Stimulated activated CD4-positive, alpha-beta T cell treated with anti-CD3 and anti-CD28 coated beads, Interleukin-15, amount 100 ng/mL, for 24 hours (primary cell): ENCODE measurements around the gene ZNF683.
"Not testable (repeated sequence)": the region's sequence is repeated elsewhere in the genome, so short reads cannot be mapped to it uniquely, and the experiment has no call there.

ENCODE experiments used
- DNase-seq: peaks from one replicate; pipeline ENCODE4 v3.0.0-alpha.2; 2020

ZNF683 gene

DNA sequence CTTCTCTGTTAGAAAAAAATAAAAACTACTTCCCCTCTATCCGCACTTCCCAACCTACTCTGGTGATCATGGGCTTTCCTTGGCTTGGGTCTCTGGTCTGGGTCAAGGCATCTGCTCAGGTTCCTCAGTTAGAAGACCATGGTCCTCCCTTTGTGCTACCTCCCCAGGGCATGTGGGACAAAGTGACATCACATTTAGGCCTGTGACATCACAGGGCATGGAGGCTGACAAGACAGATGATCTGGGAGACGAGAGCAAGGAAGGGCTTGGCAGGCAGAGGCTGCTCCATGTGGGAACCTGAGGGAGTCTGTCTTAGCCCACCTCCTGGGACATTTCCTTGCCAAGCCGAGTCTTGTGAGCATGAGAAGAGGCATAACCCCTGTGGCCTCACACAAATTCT lies at the start of gene ZNF683:
ZNF683 (minus strand) TSS at position 140 of the 400 bp plus-strand sequence. CDS start 4,179 bp downstream, outside the sequence.
- not testable (repeated sequence) for DNase-seq

DNA sequence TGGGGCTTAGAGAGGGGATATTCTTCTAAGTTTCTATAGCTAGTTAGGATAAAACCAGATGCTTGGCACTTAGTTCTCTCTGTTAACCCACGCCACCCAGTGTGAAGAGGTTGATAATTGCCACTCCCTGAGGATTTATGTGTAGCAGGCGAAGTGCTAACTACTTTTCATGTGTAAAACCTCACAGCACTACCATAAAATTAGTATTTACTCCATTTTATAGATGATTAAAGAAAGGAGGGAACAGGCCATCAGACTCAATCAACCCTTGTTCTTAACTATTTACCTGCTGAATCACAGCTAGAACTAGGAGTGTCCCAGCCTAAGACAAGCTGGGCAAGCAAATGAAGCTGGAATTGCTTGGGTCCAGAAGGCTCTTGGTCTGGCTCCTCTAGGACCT lies 46.9 kb upstream of the ZNF683 start:
- DNase-seq = no peak

DNA sequence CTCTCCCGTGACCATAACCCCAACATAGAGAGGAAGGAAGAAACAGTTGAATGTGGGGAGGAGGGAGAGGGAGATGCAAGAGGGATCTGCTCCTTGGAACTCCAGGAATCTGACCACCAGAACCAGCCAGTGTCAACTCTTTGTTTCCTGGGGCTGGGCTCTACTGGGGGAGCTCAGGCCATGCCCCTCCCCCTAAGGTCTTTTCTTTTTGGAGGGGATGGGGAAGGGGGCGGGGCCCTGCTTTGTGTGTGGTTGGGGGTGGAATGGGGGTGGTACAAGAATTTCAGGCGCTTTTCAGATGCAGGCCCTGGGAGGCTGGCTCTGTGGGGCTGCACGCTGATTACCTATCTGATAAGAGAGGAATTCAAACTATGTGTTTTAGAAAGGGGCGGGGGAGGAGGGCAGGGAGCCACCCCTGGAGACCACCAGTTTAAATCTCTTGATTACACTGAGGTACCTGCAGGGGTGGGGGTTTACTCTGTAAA lies 46.4 kb upstream of the ZNF683 start:
- DNase-seq = no peak

DNA sequence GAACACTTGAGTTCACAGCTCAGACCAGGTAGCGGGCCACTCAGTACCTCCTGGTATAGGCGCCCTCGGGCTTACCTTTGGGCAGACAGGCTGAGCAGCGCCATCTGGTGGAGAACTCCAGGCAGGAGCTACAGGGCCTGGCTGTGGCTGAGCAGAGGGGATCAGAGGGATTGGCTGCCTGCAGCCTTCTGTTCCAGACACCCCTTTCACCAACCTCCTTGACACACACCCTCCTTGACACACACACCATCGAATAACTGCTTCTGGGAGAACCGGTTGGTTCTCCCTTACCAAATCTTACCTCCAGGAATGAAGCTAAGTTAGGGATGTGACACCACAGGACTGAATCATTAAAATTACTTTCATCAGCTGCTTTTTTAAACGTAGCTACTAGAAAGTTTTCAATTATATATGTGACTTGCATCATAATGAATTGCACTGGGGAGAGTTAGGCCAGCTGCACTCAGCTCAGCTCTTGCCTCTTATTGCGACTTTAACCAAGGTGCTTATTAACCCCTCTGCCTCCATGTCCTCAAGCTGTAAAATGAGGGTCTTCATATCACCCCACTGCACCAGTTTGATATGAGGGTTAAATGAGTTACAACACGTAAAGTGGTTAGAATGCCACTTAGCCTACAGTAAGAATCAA lies 44.7 kb upstream of the ZNF683 start:
- DNase-seq = peak; percentile 91

DNA sequence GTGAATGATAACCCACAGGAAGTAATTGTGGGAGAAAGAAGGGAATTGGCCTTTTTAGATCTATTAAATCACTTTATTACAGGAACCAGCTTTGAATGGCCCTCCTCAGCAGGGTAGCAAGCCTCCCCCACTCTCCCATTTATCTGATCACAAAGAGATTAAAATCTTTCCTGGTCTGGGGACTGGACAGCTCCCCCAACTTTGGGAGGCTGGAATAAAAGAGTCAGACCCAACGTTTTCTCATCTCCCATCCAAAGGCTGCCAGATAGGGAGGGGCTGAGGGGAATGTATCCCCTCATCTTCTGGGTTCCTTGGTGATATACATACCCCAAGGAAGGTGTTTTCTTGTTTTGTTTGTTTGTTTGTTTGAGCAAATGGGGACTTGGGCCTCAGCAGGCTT lies 40.5 kb upstream of the ZNF683 start:
- DNase-seq = no peak

DNA sequence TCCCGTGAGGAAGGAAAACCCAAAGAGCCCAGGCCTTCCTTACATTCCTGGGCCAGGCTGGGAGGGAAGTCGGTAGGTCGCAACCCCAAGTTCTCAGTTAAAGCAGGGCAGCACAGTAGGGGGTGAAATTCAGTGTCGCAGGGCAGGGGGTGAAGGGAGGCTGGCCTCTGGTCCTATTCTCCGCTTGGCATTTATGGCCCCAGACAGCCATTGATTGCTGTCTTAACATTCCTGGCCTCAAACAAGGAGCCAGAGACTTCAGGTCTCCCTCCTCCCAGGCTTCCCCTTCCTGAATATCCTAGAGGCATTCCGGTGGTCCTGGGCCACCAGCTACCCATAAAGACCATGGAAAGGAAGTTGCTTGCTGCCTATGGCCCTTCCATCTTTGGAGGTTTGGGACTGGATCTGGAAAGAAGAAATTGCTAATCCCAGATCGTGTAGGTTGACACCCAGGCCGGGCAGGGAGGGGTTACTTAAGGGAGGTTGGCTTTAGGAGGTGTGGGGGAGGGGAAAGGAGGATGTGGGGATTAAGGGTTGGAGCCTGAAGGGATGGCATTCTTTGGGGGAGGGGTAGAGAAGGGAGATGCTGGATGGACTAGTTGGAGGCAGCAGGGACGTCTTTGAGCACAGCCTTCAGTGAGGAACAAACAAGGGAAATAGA lies 39.8 kb upstream of the ZNF683 start:
- no peak for DNase-seq

DNA sequence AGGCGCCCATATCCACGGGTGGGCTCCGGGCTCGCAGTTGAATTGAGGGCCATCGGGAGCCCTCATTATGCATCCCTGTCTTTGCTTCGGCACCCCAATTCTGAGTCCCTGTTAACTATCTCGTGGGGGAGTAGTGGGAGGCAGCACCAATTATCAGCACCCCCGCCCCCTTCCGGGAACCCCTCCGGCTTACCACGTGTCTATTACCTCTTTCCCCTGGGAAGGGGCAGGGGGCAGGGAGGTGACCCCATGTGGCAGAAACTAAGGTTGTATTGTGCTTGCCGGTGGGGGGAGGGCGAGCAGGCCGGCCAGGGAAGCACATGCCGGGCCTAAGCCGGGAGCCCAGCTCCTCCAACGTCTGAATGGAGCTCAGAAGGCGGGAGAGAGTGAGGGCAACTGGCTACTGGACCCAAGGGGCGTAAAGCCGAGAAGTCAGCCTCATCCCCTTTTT lies 39.1 kb upstream of the ZNF683 start:
- no peak for DNase-seq

DNA sequence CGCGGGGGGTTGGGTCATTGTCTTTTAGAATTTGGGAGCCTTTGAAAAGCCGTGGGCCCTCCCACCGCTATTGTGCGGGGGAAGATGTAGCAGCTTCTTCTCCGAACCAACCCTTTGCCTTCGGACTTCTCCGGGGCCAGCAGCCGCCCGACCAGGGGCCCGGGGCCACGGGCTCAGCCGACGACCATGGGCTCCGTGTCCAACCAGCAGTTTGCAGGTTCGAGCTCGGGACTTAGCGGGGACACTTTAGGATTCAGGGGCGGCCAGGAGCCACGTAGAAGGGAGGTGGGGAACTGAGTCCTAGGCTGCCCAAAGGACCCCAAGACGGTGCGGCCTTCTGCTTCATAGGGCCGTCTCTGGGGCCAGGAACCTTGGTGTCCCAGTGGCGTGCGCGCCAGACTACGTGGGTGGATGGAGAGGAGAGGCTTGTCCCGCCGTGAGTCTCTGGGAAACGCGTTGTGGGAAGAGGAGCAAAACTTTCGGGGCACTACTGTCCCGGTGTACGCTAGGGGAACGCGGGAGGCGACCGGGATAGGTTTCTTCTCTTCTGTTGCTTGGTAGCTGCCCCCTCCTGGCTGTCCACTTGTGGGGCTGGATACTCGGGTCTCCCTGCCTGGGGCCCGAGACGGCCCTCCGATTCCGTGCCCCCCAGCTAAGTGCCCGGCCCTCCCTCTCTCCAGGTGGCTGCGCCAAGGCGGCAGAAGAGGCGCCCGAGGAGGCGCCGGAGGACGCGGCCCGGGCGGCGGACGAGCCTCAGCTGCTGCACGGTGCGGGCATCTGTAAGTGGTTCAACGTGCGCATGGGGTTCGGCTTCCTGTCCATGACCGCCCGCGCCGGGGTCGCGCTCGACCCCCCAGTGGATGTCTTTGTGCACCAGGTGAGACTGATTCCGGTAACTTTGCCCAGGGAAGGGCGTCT lies 38.4 kb upstream of the ZNF683 start, which contains the start of gene LIN28A:
LIN28A (plus strand) TSS at position 112 of the 918 bp plus-strand sequence; CDS start at position 187, 75 bp downstream.
- no peak for DNase-seq

DNA sequence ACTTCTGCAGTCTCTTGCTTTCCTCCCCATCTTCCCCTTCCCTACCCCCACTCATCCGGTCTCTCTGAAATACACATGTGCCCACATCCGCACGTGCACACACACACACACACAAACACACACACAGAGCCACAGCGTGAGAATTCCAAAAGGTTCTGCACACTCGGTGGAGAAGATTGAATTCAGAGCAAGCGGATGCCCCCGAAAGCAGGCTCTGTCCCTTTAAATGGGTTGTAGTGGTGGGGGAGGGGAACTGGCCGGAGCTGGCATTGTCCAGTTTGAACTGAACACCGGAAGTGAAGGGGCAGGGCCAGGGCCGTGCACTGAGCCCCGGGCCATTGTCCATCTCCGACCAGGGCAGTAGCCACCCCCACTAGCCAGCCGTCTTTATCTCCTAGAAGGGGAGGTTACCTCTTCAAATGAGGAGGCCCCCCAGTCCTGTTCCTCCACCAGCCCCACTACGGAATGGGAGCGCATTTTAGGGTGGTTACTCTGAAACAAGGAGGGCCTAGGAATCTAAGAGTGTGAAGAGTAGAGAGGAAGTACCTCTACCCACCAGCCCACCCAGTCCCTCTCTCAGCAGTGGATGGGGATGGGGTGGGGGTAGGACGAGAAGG lies 36.7 kb upstream of the ZNF683 start:
- no peak for DNase-seq

DNA sequence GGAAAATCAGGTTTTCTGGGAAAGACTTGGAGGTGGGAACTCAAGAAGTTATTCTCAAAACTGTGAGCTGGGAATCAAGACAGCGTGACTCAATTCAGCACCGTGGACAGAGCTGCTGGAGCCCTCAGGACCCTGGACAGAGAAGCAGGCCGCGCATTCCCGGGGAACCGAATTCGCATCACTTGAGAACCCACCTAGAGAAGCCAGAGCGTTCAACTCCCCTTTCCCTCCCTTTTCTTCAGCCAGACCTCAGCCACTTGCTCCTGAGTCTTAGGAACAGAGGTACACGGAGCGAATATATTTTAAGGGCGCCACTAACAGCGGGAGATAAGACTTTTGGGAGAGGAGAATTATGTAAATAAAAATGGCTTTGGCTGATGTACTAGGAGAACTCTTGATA lies 36.1 kb upstream of the ZNF683 start:
- peak; percentile 76 for DNase-seq

DNA sequence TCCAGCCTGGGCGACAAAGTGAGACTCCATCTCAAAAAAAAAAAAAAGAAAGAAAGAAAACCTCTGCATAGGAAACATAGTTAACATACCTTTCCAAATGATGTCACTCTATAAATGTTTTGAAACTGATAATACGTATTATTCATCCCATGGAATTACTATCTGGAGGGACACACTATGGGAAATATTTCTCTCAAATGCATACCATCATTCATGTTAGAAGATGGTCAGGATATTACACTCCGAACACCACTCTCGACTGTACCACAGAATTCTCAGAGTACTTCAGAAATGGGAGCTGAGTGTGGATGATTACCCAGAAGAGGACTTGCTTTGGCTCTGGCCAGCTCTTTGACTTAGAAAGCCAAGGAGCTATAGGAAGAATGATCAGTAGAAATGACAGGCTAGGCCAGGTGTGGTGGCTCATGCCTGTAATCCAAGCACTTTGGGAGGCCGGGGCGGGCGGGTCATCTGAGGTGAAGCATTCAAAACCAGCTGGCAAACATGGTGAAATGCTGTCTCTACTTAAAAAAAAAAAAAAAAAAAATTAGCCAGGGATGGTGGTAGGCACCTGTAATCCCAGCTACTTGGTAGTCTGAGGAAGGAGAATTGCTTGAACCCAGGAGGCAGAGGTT lies 32.8 kb upstream of the ZNF683 start:
- no peak for DNase-seq

DNA sequence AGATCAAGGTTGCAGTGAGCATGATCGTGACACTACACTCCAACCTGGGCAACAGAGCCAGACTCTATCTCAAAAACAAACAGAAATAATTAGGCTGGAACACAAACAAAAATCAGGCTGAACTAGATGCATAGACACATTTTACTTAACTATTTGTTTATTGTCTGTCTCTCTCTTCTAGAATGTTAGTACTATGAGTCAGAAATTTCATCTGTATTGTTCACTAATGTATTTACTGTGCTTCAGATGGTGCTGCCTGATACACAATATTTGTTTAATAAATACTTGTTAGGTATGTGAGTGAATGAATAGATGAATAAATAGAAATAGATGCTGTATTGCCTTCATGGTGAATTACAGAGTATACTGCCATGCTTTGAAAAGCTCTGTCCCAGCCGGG lies 32.1 kb upstream of the ZNF683 start:
- DNase-seq = no peak

DNA sequence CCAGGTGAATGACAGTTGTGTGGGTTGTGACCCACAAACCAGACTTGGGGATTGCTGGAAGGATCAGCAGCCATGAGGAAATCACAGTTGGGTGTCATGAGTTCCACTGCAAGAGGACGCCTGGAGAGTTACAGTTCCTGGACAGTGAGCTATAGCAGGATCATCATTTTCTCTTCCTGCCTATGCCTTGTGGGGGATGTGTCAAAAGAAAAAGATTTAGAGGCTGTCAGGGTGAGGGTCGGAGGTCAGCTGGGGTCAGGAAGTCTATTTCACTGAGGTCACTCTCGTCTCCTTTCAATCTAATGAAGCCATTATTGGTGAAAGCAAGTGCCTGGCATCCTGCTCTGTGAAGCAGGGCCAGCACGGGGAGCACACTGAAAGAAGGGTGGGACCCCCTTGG lies 31.1 kb upstream of the ZNF683 start:
- DNase-seq = no peak

DNA sequence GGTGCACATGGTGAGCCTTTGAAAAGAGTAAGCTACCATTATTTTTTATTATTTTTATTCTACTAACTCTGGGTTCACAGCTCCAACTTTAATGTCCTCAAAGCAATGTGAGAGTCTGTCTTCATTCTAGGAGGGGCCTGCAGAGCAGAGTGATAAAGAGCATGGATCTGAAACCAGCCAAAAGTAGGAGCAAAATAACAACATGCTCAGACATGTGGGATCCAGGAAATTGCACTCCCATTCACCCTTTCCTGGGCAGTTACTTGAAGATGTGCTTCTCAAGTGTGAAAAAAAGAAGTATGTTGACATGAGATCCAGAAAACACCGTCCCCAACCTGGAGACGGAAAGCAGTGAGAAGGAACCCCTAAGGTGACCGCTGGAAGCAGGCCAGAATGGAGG lies 29.3 kb upstream of the ZNF683 start:
- DNase-seq = no peak

DNA sequence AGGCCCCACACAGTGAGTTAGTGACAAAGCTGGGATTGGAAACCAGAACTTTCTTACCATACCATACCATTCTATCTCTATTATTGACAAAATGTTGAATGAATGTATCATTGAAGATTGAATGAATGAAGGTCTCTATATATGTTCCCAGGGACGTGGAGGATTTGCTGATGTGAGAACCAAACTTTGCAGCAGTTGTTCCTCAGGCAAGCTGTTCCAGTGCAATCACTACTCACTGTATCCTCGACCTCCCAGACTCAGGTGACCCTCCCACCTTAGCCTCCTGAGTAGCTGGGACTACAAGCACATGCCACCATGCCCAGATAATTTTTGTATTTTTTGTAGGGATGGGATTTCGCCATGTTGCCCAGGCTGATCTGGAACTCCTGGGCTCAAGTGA lies 26.5 kb upstream of the ZNF683 start:
- no peak for DNase-seq

DNA sequence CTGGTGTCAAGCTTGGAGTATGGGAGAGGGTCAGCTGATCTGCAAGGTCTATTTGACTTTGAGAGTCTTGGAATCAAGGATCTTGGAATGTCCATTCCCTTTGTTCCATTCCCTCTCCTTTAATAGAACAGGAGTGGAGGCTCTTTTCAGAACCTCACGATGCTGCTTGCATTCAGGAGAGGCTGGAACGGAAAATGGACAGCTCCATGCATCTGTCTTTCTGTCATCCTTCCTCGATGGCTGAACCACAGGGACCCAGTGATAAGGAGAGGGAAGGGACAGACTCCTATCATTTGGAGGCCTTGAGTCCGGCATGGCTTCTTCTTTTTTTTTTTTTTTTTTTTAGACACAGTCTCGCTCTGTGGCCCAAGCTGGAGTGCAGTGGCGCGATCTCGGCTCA lies 23.2 kb upstream of the ZNF683 start:
- DNase-seq = no peak

DNA sequence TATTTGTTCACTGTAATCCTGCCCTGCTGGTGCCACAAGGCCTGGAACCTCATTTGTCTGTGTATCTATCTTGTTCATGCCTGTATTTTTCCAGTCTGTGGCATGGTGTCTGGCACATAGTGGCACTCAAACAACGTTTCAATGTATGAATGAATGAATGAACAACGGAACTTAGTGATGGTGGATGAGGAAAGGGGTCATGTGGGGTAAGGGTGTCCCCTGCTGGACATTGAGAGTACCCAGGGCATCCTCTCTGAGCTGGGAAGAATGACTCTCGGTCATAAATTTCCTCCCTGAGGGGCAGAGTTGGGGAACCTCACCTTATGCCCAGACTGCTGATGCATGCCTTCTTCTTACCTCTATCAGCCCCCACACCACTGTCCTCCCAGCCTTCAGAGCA lies 18.9 kb upstream of the ZNF683 start:
- DNase-seq = peak; percentile 46

DNA sequence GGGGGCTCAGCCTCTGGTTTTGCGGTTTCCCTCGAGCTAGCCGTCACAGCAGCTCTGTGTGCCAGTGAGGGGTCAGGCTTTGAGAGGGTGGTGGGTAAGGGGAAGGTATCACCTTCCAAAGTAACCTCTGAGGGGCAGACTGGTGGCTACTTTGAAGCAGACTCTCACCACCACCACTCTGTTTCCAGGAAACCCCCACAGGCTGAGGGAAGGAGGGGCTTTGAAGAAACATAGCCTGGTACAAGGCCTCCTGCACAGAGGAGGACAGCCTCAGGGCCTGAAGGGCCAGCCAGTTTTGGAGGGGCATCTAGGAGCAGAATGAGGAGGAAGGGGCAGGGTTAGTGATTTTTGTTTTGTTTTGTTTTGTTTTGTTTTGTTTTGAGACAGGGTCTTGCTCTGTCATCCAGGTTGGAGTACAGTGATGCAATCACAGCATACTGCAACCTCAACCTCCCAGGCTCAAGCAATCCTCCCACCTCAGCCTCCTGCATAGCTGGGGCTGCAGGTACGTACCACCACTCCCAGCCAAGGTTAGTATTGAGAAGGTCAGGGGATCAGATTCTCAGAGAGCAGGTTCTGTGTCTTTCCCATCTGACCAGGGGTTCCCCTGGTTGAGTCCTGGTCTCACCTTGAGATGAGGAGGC lies 17.2 kb upstream of the ZNF683 start:
- no peak for DNase-seq

DNA sequence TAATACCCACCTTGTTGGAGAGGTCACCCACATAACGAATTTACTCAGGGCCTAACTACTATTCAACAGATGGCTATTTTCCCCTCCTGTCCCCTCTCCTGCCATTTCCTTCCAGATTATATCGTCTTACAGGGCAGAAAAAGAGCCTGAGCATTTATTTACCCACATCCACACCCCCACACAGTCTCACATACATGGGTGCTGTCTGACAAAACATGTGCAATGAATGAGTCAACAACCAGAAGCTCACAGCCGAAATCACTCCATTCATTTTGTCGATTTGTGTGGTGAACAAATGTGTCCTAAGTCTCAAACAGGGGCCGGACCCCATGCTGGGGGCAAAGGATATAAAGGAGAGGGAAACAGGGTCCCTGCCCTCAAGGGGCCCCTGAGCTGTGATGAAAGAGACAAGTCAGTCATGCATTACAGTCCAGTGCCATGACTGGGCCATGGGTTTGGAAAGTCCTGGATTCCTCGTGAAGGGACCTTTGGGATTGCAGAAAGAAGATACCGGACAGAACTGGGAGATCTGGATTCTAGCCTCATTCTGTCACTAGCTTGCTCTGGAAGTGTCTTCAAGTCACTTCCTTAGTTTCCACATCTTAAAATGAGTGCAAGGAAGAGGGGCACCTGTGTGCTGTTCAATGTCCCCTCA lies 16.4 kb upstream of the ZNF683 start:
- no peak for DNase-seq

DNA sequence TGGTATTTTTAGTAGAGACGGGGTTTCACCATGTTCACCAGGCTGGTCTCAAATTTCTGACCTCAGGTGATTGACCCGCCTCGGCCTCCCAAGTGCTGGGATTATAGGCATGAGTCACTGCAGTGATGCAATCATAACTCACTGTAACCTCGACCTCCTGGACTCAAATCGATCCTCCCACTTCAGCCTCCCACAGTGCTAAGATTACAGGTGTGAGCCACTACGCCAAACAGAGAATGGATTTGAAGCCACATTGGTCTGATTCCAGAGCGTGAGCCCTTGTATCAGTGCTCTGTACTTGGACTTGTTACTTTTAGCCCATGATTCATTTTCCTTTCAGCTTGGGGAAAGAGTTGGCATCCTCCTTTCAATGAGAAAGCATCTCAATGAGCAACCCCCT lies 14.9 kb upstream of the ZNF683 start:
- DNase-seq = no peak

DNA sequence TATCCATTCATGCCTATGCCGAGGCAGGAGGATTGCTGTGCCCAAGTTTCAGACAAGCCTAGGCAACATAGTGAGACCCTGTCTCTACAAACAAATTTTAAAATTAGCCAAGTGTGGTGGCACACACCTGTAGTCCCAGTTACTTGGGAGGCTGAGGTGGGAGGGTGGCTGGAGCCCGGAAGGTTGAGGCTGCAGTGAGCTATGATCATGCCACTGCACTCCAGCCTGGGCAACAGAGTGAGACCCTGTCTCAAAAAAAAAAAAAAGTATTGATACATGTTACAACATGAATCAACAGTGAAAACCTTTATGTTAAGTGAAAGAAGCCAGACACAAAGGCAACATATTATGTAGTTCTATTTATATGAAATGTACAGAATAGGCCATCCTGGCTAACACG lies 12.5 kb upstream of the ZNF683 start:
- not testable (repeated sequence) for DNase-seq
